ENCODE measurements around the gene ABHD12.

GRCh38 chr20:25336561-25337422 is 53.8 kb downstream of the ABHD12 start:
- TF ChIP-seq CTCF (IDR thresholded peaks at IDR 0.05 in 2 of 3, conservative IDR thresholded peaks at IDR 0.05 in 1 of 3; ENCODE audit: control insufficient read depth in 2 of 3, extremely low read depth in 1 of 3, insufficient read depth in 1 of 3, low read depth in 3 of 3, low read length in 3 of 3): peak in 1 of 3 experiments; percentile 8; a peak in 1 of 6 replicates
- TF ChIP-seq BCLAF1 (IDR thresholded peaks at IDR 0.05): no peak
- no peak for TF ChIP-seq PBX3 (IDR thresholded peaks at IDR 0.05; ENCODE audit: insufficient replicate concordance, low read depth, low read length)
- no peak for TF ChIP-seq CHD2 (IDR thresholded peaks at IDR 0.05; ENCODE audit: borderline replicate concordance, low read depth, low read length)
- TF ChIP-seq, protein P1, sequence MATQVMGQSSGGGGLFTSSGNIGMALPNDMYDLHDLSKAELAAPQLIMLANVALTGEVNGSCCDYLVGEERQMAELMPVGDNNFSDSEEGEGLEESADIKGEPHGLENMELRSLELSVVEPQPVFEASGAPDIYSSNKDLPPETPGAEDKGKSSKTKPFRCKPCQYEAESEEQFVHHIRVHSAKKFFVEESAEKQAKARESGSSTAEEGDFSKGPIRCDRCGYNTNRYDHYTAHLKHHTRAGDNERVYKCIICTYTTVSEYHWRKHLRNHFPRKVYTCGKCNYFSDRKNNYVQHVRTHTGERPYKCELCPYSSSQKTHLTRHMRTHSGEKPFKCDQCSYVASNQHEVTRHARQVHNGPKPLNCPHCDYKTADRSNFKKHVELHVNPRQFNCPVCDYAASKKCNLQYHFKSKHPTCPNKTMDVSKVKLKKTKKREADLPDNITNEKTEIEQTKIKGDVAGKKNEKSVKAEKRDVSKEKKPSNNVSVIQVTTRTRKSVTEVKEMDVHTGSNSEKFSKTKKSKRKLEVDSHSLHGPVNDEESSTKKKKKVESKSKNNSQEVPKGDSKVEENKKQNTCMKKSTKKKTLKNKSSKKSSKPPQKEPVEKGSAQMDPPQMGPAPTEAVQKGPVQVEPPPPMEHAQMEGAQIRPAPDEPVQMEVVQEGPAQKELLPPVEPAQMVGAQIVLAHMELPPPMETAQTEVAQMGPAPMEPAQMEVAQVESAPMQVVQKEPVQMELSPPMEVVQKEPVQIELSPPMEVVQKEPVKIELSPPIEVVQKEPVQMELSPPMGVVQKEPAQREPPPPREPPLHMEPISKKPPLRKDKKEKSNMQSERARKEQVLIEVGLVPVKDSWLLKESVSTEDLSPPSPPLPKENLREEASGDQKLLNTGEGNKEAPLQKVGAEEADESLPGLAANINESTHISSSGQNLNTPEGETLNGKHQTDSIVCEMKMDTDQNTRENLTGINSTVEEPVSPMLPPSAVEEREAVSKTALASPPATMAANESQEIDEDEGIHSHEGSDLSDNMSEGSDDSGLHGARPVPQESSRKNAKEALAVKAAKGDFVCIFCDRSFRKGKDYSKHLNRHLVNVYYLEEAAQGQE (IDR thresholded peaks at IDR 0.05; ENCODE audit: low read depth, low read length): no peak
- no peak for TF ChIP-seq STAT3 (IDR thresholded peaks at IDR 0.05; ENCODE audit: low read depth, low read length)
- TF ChIP-seq BMI1 (IDR thresholded peaks at IDR 0.05; ENCODE audit: borderline replicate concordance): no peak
- no peak for TF ChIP-seq MXI1 (IDR thresholded peaks at IDR 0.05; ENCODE audit: low read depth, low read length)
- TF ChIP-seq MAX (IDR thresholded peaks at IDR 0.05; ENCODE audit: low read depth, low read length): no peak
